HepG2 (cell line): Measurements from ENCODE around the gene PDE4D. TPM values are rescaled to one million over a fixed set of nuclear protein-coding genes. Genes with fewer than 3 reads are reported as not detected.

ENCODE experiments used
- ATRX ChIP-seq: sonication (generic); formaldehyde crosslinking; IDR thresholded peaks from 2 replicates; pipeline ENCODE4 v1.4.0; 2020; ENCODE audit warnings: missing genetic modification reagents, borderline replicate concordance
- CBX5 ChIP-seq: sonication (generic); formaldehyde crosslinking; IDR thresholded peaks from 2 replicates; pipeline ENCODE4 v1.4.0; 2020; ENCODE audit warnings: missing genetic modification reagents, borderline replicate concordance
- CEBPB ChIP-seq: IDR thresholded peaks from 2 replicates; pipeline ENCODE4 v1.6.1; 2011; ENCODE audit warnings: low read depth, low read length, improper control_type of control experiment, borderline replicate concordance
- CEBPG ChIP-seq: IDR thresholded peaks from 2 replicates; pipeline ENCODE4 v1.6.1; 2016
- DRAP1 ChIP-seq: IDR thresholded peaks from 2 replicates; pipeline ENCODE4 v1.6.1; 2016; ENCODE audit warnings: missing genetic modification reagents, missing compliant biosample characterization
- GATAD1 ChIP-seq: IDR thresholded peaks from 2 replicates; pipeline ENCODE4 v1.6.1; 2016; ENCODE audit warnings: missing genetic modification reagents, missing compliant biosample characterization
- HDAC1 ChIP-seq: sonication (generic); formaldehyde crosslinking; IDR thresholded peaks from 2 replicates; pipeline ENCODE4 v1.5.1; 2020; ENCODE audit warnings: mild to moderate bottlenecking, missing genetic modification reagents
- HDAC6 ChIP-seq: fragments of 200-600 bp; sonication (generic); IDR thresholded peaks from 2 replicates; pipeline ENCODE4 v1.7.0; 2017; ENCODE audit warnings: mild to moderate bottlenecking, antibody characterized with exemption, low read length, low read depth
- NBN ChIP-seq: fragments of 450-650 bp; conservative IDR thresholded peaks from 2 replicates; pipeline ENCODE4 v1.6.1; 2017
- REL ChIP-seq: sonication (generic); formaldehyde crosslinking; conservative IDR thresholded peaks from 2 replicates; pipeline ENCODE4 v1.8.0; 2022; ENCODE audit warnings: mild to moderate bottlenecking, missing genetic modification reagents, moderate library complexity
- RFX5 ChIP-seq: IDR thresholded peaks from 2 replicates; pipeline ENCODE4 v1.6.1; 2011; ENCODE audit warnings: low read depth, low read length, improper control_type of control experiment
- SP5 ChIP-seq: IDR thresholded peaks from 2 replicates; pipeline ENCODE4 v1.6.1; 2016; ENCODE audit warnings: low read depth, borderline replicate concordance
- SSRP1 ChIP-seq: IDR thresholded peaks from 2 replicates; pipeline ENCODE4 v1.6.1; 2016; ENCODE audit warnings: control low read depth
- SYNCRIP ChIP-seq: fragments of 200-400 bp; formaldehyde crosslinking; IDR thresholded peaks from 2 replicates; pipeline ENCODE4 v1.6.1; 2018; ENCODE audit warnings: mild to moderate bottlenecking, low read depth, low read length; ENCODE audit not compliant: insufficient read depth
- THAP11 ChIP-seq: IDR thresholded peaks from 2 replicates; pipeline ENCODE4 v1.6.1; 2016; ENCODE audit warnings: missing biosample characterization, missing genetic modification reagents
- ZNF160 ChIP-seq: sonication (generic); formaldehyde crosslinking; IDR thresholded peaks from 2 replicates; pipeline ENCODE4 v1.8.0; 2022; ENCODE audit warnings: mild to moderate bottlenecking, inconsistent platforms, missing genetic modification reagents
- ZNF331 ChIP-seq: sonication (generic); formaldehyde crosslinking; IDR thresholded peaks from 2 replicates; pipeline ENCODE4 v1.4.0; 2020; ENCODE audit warnings: missing genetic modification reagents
- ZNF567 ChIP-seq: sonication (generic); formaldehyde crosslinking; IDR thresholded peaks from 2 replicates; pipeline ENCODE4 v1.8.1; 2023; ENCODE audit warnings: mild to moderate bottlenecking, missing genetic modification reagents, borderline replicate concordance
- ZNF570 ChIP-seq: sonication (generic); formaldehyde crosslinking; IDR thresholded peaks from 2 replicates; pipeline ENCODE4 v1.4.0; 2020; ENCODE audit warnings: mild to moderate bottlenecking, missing genetic modification reagents, borderline replicate concordance
- ZNF75D ChIP-seq: sonication (generic); formaldehyde crosslinking; IDR thresholded peaks from 2 replicates; pipeline ENCODE4 v1.8.1; 2023; ENCODE audit warnings: missing genetic modification reagents, mild to moderate bottlenecking, borderline replicate concordance
- ZNF766 ChIP-seq: sonication (generic); formaldehyde crosslinking; IDR thresholded peaks from 2 replicates; pipeline ENCODE4 v1.5.0; 2020; ENCODE audit warnings: missing genetic modification reagents, borderline replicate concordance
- polyA plus RNA-seq, 8 experiments: library from polyadenylated mRNA; depleted of rRNA in 3 of 8; stranded (reverse) in 7 of 8; unstranded in 1 of 8; fragments of >200 nt; fragmentation: Illumina TruSeq in 4 of 8; extraction: Trizol in 4 of 8; gene quantifications; 2 replicates each; pipeline versions ENCODE4 v1.2.1 to v1.2.3, GENCODE V29; 2011 to 2016; ENCODE audit warnings: low read depth in 4 of 8, missing spikeins in 1 of 8, mixed read lengths in 1 of 8; ENCODE audit not compliant: insufficient read depth in 1 of 8
- total RNA-seq, 5 experiments: library from RNA; depleted of rRNA; stranded (reverse); fragments of >200 nt; fragmentation: Illumina TruSeq; extraction: Trizol; gene quantifications; 2 replicates each; pipeline ENCODE4 v1.2.3, GENCODE V29; 2016; ENCODE audit warnings: low read depth in 1 of 5
- TF ChIP-seq, protein P1 (sequence below): sonication (generic); formaldehyde crosslinking; IDR thresholded peaks from 2 replicates; pipeline ENCODE4 v1.4.0; 2020; ENCODE audit warnings: missing genetic modification reagents
- TF ChIP-seq, protein P2 (sequence below): sonication (generic); formaldehyde crosslinking; conservative IDR thresholded peaks from 2 replicates; pipeline ENCODE4 v1.4.0; 2020; ENCODE audit warnings: missing genetic modification reagents
- TF ChIP-seq, protein P3 (sequence below): sonication (generic); formaldehyde crosslinking; IDR thresholded peaks from 2 replicates; pipeline ENCODE4 v1.5.1; 2020; ENCODE audit warnings: missing genetic modification reagents, mild to moderate bottlenecking, borderline replicate concordance
- TF ChIP-seq, protein P4 (sequence below): sonication (generic); formaldehyde crosslinking; IDR thresholded peaks from 2 replicates; pipeline ENCODE4 v1.8.0; 2022; ENCODE audit warnings: missing genetic modification reagents, mild to moderate bottlenecking, moderate library complexity, borderline replicate concordance

Gene PDE4D
- total and polyA plus RNA-seq, 2 of the 13 experiments (the other 11 are each of a cell fraction or from before 2014, with no cell fraction given), result 7.0 to 12.2 TPM

DNA sequence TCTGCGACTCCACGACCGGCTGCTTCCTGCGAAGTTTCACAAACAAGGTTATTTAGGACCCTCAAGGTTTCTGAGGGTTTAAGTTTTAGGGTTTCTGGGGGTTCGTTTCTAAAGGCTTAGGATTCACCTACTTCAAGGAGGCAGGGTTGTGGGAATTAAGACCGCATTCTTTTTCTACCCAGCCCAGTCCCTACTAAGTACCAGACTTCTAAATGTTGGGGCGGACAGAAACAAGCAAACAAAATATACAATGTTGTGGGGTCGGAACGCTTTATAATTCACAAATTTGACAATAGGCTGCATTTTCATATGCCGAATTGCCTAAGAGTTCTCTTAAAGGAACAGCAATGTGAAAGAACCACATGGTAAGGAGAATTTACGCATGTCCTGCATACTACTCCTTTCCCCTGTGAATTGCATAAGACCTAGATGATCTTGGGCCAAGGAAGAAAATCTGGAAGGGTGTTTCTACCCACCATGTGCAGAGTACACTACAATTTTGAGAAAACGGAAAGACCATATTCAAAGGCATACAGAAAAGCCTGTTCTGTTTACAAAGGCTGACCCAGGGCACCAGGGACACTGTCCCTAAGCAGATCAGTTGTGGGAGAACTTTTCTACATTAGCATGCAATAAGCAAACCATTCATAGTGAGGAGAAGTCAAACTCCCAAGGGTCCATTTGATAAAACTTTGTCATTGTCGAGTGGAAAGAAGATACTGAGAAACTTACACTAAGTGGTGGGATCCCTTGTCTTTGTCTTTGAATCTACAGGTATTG lies 853.3 kb downstream of the PDE4D start (continued):
- TF ChIP-seq ZNF766 (CRISPR knock-in tag) (no peak), CEBPG (CRISPR knock-in tag) (peak; percentile 71), GATAD1 (no peak), CBX5 (CRISPR knock-in tag) (no peak), CEBPB (peak; percentile 32; the same call in 1 of the 2 replicates), SYNCRIP (no peak), ZNF570 (CRISPR knock-in tag) (no peak), REL (CRISPR knock-in tag) (no peak), SP5 (peak; percentile 10; the same call in 1 of the 2 replicates), ZNF567 (CRISPR knock-in tag) (no peak), ZNF331 (CRISPR knock-in tag) (no peak), ZNF75D (no peak), NBN (no peak), SSRP1 (CRISPR knock-in tag) (no peak), THAP11 (CRISPR knock-in tag) (no peak), DRAP1 (CRISPR knock-in tag) (no peak), ATRX (no peak), ZNF160 (no peak), RFX5 (no peak), HDAC6 (no peak), HDAC1 (peak; percentile 19; the same call in 1 of the 2 replicates)
- TF ChIP-seq, protein P1, sequence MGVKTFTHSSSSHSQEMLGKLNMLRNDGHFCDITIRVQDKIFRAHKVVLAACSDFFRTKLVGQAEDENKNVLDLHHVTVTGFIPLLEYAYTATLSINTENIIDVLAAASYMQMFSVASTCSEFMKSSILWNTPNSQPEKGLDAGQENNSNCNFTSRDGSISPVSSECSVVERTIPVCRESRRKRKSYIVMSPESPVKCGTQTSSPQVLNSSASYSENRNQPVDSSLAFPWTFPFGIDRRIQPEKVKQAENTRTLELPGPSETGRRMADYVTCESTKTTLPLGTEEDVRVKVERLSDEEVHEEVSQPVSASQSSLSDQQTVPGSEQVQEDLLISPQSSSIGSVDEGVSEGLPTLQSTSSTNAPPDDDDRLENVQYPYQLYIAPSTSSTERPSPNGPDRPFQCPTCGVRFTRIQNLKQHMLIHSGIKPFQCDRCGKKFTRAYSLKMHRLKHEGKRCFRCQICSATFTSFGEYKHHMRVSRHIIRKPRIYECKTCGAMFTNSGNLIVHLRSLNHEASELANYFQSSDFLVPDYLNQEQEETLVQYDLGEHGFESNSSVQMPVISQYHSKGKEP (CRISPR knock-in tag), result no peak
- TF ChIP-seq, protein P2, sequence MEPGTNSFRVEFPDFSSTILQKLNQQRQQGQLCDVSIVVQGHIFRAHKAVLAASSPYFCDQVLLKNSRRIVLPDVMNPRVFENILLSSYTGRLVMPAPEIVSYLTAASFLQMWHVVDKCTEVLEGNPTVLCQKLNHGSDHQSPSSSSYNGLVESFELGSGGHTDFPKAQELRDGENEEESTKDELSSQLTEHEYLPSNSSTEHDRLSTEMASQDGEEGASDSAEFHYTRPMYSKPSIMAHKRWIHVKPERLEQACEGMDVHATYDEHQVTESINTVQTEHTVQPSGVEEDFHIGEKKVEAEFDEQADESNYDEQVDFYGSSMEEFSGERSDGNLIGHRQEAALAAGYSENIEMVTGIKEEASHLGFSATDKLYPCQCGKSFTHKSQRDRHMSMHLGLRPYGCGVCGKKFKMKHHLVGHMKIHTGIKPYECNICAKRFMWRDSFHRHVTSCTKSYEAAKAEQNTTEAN (CRISPR knock-in tag), result 0 out of 2 replicates have a peak, but pooled peaks have one; percentile 22
- TF ChIP-seq, protein P3, sequence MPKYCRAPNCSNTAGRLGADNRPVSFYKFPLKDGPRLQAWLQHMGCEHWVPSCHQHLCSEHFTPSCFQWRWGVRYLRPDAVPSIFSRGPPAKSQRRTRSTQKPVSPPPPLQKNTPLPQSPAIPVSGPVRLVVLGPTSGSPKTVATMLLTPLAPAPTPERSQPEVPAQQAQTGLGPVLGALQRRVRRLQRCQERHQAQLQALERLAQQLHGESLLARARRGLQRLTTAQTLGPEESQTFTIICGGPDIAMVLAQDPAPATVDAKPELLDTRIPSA, result no peak
- TF ChIP-seq, protein P4, sequence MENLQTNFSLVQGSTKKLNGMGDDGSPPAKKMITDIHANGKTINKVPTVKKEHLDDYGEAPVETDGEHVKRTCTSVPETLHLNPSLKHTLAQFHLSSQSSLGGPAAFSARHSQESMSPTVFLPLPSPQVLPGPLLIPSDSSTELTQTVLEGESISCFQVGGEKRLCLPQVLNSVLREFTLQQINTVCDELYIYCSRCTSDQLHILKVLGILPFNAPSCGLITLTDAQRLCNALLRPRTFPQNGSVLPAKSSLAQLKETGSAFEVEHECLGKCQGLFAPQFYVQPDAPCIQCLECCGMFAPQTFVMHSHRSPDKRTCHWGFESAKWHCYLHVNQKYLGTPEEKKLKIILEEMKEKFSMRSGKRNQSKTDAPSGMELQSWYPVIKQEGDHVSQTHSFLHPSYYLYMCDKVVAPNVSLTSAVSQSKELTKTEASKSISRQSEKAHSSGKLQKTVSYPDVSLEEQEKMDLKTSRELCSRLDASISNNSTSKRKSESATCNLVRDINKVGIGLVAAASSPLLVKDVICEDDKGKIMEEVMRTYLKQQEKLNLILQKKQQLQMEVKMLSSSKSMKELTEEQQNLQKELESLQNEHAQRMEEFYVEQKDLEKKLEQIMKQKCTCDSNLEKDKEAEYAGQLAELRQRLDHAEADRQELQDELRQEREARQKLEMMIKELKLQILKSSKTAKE (CRISPR knock-in tag), result no peak
